Stimulated activated CD8-positive, alpha-beta memory T cell treated with anti-CD3 and anti-CD28 coated beads, Interleukin-12 subunit alpha, Interleukin-12 subunit beta, amount 100 ng/mL, for 24 hours (primary cell): ENCODE measurements around the gene FBN1.

Source experiments
- DNase-seq: peaks from one replicate; pipeline ENCODE4 v3.0.0-alpha.2; 2020; ENCODE audit errors: extremely low read depth

FBN1 gene

DNA sequence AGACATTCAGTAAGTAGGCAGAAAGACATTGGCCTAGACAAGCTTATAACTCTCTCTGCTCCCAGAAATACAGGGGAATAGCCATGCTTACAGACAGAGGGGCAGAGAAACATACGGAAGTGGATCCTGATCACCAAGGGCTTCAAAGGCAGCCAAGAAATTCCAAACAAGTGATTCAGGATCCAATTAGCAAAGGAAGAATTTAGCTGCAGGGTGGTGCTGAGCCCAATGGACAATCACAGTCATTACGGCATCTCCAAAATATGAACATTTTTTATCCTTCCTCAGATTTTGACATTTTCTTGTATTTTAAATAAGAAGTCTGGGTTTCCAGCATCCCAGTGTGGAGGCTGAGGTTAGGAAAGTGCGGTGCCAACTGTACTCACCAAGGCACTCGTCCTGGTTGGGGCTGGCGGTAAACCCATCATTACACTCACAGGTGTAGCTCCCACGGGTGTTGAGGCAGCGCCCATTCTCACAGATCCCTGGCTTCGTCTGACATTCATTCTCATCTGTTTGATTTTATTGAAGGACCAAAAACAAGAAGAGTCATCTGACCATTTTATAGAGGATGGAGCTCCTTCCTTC is 217.5 kb downstream of the FBN1 start:
- DNase-seq, result no peak

DNA sequence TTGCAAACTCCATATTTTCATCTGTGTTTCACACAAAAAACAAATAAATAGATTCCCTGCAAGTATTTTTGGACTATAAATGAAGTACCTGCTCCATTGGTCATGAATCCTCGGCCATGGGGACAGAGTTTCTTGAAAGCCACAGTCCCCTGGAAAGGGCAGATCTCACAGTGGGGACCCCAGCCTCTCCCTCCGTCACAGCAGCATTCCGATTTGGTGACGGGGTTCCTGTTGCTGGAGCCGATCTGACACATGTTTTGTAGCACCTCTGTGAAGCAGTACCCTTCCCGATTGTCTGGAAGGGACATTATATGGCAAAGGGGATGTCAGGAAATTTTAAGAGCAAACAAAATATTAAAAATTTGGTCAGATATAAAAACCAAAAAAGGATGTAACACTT is 218.0 kb downstream of the FBN1 start:
- DNase-seq, result no peak

DNA sequence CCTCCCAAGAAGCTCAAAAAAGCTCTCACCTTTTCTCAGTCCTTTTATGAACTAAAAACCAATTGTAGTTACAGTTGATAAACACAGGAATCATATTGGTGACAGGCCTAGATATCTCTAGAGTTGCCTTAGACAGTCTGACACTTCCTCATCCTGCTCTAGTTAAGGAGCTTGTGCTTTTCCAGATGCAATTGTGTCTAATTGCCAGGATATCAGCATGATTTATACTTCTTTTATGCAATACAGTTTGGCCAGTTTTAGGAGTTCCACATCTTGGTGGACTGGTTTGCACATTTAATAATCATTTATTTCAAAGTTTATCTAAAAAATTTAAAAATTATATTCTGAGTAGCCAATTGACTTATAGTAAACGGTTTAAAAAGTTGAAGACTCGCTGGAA is 218.6 kb downstream of the FBN1 start:
- no peak for DNase-seq

GRCh38 chr15:48426044-48426443 is 219.5 kb downstream of the FBN1 start:
- DNase-seq, result no peak

- no peak for DNase-seq
These were observed 220.5 kb downstream of the FBN1 start for GRCh38 chr15:48425051-48425450.

GRCh38 chr15:48423896-48424475 is 221.5 kb downstream of the FBN1 start:
- no peak for DNase-seq

DNA sequence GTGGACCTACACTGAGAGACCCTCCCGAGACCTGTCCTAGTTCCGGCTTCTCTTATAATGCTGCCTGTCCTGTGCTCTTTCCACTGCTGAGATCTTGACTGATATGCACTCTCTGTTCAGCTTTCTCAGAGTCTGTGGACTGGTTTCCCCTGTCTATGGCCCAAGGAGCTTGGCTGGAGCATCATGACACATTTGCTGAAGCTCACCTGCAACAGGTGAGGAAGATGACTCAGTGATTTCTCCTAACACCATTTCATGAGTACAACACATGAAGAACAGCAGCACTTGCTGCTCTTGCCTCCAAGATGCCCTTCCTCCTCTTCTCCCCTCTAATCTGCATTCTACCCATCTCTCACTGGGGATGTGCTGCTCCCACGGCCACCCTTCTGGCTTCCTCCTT is 222.2 kb downstream of the FBN1 start:
- no peak for DNase-seq

GRCh38 chr15:48422401-48422800 is 223.1 kb downstream of the FBN1 start:
- no peak for DNase-seq

DNA sequence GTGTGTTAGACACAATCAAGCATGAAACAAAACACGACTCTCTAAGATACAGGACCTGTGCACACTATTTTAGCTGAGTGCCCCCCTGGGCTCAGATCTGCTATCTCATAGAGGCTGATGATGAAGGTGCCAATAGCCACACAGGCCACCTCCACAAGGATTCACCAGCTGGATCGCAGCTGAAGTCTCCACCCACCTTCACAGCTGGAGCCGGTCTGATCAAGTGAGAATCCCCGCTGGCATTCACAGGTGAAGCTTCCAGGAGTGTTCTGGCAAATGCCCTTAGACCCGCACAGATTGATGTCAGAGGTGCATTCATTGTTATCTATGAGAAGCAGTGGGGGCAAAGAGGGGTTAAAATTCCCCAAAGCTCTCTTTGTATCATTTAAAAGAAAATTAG is 224.1 kb downstream of the FBN1 start:
- no peak for DNase-seq

GRCh38 chr15:48419896-48420295 is 225.6 kb downstream of the FBN1 start:
- no peak for DNase-seq

GRCh38 chr15:48418343-48418742 is 227.2 kb downstream of the FBN1 start:
- no peak for DNase-seq

DNA sequence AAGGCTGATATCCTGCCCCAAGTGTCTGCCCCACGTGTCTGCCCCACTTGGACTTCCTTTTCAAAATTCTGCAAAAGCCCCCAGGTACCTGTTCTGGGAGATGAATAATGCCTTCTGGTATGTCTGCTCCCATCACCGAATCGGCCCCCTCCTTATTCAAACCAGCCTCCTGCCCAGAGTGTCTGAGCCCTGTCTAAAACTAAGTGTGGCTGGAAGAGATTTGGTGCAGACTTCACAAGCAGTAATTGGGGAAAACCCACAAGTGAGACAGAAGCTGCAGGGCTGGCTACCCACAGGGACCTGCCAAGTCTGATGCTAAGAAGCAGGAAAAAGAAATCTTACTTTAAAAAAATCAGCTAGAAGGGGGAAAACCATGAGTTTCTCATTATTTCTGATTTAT is 229.2 kb downstream of the FBN1 start:
- DNase-seq, result no peak

DNA sequence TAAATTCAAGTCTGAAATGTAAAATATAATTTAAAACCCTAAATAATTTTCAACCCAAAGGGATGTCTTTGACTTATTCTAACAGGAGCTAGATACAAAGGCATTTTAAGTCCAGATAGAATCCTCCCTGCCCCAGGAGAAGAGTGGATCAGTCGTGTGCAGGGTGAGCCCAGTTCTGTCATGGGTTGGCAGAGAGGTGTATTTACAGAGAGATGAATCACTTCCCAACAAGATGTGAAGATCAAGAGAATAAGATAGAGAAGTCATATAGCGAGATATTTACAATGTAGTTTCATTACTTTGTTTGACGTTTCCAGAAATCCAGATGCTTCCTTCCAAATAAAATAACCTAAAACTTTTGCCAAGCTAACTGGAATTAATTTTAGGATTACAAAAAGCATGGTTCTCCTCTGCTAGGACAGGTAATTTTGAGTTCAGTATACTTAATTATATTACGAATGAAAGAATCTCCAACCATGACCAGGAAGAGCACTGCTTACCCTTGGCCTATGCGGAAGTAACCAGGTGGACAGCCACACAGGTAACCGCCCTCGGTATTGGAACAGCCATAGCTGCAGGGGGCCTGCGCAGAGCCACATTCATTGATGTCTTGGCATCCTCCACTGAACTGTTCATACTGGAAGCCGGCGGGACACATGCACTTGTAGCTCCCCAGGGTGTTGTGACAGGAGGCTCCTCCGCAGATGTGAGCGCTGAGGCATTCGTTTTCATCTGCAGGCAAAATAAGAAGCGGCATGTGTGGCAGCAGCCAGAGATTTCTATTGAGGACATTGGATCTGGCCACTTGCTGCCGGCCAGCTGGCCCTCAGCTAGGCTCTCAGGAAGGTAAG is 230.2 kb downstream of the FBN1 start:
- no peak for DNase-seq

DNA sequence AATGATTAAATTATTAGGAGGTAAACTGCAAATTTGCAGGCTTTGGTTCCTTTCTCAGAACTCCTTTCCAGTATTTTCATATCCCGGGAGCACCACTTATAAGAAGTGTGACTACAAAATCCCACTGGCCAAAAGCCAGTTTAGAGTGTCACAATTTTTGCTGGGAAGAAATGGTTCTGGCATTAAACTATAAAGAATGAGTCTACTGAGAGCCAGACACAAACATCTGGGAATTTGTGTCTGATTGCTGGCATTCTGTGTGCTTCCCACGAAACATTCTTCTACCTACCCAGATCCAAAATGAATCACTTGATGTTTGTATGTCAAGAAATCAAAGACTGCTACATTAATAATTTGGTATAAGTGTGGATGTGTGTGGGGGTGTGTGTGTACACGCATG is 231.5 kb downstream of the FBN1 start:
- no peak for DNase-seq

DNA sequence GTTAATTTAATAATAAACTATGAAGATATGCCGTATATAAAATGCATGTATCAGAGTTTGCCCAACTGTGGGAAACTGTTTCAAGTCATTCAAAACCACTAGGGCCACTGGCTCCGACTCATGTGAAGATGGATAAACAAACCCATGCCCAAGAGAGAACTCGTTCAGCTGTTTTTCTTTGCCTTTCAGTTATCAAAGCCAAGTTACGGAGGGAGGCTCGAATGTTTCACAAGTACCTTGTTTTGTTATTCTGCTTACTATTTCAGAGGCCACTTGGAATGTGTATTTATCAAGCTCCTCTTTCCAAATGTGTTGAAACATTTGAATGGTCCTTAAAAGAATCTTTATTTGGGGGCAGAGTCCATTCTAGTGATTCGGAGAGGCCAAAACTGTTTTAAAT is 232.2 kb downstream of the FBN1 start:
- DNase-seq, result no peak

- DNase-seq, result no peak
These were observed 233.4 kb downstream of the FBN1 start for GRCh38 chr15:48411971-48412591.

- DNase-seq, result no peak
These were observed 235.9 kb downstream of the FBN1 start for GRCh38 chr15:48409623-48410022.

DNA sequence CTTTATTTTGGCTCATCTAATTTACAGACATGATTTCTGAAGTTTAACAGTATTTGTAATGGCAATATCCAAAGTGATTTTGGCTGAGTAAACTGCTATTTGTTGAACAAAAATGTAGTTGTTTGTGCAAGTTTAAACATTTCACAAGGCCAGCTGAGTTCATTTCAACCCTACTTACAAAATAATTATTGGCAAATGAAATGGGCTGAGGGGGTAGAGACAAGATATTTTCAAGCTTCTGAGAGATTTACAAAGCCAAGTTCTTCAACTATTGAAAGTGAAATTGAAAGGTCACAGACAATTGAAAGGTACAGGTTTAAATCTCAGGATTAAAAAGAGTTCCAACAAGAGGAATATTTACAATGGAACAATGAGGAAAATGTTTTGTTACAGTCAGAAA is 237.2 kb downstream of the FBN1 start:
- no peak for DNase-seq

DNA sequence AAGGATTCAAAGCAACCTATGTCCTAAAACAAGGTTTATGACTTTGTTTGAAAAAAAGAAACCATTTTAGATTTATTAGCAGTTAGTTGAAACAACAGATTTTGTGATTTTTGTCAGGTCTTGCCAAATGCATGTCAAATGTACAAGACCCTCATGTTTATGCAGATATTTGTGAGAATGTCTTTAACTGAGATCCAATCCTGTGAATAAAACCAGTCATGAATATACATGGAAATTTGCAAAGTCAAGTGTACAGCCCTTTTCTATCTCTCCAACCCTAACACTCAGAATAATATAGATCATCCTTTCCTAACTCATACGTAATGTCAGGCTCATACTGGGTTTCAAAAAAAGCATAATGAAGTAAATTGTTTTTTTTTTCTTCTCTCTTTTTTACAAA is 237.9 kb downstream of the FBN1 start:
- DNase-seq, result no peak

- DNase-seq, result no peak
These were observed 238.6 kb downstream of the FBN1 start for GRCh38 chr15:48406911-48407310.

DNA sequence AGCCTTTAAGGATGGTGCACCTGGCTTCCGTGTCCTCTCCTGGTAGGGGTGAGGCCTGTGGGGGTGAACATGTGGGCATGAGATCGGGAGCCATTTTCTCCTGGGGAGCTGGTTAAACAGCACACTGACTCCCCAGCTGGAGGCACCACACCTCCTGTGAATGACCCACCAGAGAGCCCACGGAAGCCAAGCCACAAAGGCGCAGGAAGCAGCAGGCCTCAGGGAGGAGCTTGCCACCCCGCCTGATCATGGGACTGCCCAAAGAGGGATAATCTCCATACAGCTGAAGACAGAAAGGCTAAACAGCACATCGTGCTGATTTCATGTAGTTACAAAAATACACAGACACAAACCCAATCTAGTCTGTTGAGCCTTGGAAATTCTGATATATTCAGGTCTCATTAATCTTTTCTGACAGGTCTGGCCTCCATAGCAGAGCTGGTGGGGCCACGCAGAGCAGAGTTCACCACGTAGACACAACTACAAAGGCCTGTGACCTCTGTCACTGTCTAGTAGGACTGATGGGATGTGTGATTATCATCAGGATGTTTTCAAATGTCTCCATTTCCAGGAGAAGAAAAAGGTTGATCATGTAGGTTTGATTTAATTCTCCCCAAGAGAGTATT is 239.1 kb downstream of the FBN1 start:
- DNase-seq, result no peak

DNA sequence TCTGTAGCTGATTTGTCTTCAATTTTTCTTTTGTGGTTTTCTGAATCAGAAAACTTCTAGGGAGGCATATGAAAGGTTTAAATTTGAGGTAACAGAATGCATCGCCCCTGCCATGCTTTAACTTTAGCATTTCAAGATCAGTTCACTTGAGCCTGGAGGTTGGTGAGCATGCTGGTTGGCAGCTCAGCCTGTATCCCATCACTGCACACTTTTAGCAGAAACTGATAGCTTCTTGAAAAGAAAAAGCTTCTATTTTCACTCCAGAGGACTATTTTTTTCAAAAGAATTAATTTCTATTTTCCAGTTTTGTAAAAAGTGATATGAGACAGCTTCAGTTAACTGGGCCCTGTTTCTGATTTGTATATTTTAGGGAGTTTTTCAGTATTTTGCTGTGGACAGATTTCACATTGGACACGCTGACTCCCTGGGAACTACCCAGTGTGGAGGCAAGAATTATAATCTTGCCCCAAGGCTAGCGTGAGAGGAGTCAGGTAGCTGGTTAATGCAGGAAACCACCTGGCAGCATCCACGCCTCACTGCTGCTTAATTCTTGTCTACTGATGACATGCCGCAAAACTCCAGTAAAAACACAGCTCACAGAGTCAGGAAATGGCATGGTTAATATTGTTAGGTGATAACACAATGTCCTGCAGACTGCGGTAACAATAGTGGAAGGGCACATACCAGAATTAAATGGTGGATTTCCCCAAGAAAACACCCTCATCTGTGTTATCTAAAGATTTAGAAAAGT is 242.9 kb downstream of the FBN1 start:
- DNase-seq, result no peak
